ENCODE measurements around the gene FOS.

- TF ChIP-seq FOXM1 (IDR thresholded peaks at IDR 0.05; ENCODE audit: borderline replicate concordance) = no peak
- no peak for TF ChIP-seq HDGF (IDR thresholded peaks at IDR 0.05; ENCODE audit: borderline replicate concordance)
- no peak for TF ChIP-seq FOXA1 (IDR thresholded peaks at IDR 0.05)
- TF ChIP-seq, protein P1, sequence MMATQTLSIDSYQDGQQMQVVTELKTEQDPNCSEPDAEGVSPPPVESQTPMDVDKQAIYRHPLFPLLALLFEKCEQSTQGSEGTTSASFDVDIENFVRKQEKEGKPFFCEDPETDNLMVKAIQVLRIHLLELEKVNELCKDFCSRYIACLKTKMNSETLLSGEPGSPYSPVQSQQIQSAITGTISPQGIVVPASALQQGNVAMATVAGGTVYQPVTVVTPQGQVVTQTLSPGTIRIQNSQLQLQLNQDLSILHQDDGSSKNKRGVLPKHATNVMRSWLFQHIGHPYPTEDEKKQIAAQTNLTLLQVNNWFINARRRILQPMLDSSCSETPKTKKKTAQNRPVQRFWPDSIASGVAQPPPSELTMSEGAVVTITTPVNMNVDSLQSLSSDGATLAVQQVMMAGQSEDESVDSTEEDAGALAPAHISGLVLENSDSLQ (IDR thresholded peaks at IDR 0.05) = no peak
- no peak for TF ChIP-seq NFRKB (IDR thresholded peaks at IDR 0.05)
- TF ChIP-seq SP1 (IDR thresholded peaks at IDR 0.05) = no peak
- no peak for TF ChIP-seq BHLHE40 (IDR thresholded peaks at IDR 0.05; ENCODE audit: borderline replicate concordance)
- TF ChIP-seq TARDBP (IDR thresholded peaks at IDR 0.05) = no peak
- TF ChIP-seq SUZ12 (IDR thresholded peaks at IDR 0.05) = no peak
- TF ChIP-seq ZNF384 (IDR thresholded peaks at IDR 0.05) = no peak
- no peak for TF ChIP-seq CTBP1 (IDR thresholded peaks at IDR 0.05; ENCODE audit: borderline replicate concordance)
- TF ChIP-seq L3MBTL2 (conservative IDR thresholded peaks at IDR 0.05) = no peak
- TF ChIP-seq FOXK2 (IDR thresholded peaks at IDR 0.05) = no peak
Observed at GRCh38 chr14:75231320-75231719, 47.3 kb upstream of the FOS start.
